HL-60/S4 treated with retinoic acid at 250 ng/mL for 4 days and 3 days (cell line): ENCODE results near the gene KRT33A.
"Not testable (repeated sequence)": the region's sequence is repeated elsewhere in the genome, so short reads cannot be mapped to it uniquely, and the experiment has no call there.

Experiments used
- in situ Hi-C: fragments of 300-500 bp; cut with MboI; formaldehyde crosslinking; loops from 2 replicates; pipeline ENCODE4 v1.7.0; 2022; ENCODE audit warnings: low sequenced_read_pairs

Gene KRT33A

DNA sequence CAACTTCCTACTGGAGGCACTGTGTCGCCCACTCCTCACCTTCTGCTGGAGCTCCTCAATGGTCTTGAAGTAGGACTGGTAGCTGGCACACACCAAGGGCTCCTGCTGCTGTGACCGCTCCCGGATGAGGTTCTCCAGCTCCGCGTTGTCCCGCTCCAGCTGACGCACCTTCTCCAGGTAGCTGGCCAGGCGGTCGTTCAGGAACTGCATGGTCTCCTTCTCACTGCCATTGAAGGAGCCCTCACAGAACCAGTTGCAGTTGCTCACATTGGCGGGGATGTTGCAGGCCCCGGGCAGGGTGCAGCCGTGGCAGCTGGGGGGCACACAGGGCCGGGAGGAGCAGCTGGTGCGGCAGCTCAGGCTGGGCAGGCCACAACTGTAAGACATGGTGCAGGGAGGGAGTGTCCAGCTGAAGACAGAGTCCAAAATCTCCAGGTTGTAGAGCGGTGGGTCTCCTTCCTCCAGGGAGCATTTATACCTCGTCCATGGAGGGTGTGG is at the start of gene KRT33A:
Gene KRT33A, minus strand, starts transcription at position 448 of the 498 bp plus-strand sequence. Its CDS starts 61 bp downstream, at position 387.
- in situ Hi-C loops = not testable (repeated sequence)

DNA sequence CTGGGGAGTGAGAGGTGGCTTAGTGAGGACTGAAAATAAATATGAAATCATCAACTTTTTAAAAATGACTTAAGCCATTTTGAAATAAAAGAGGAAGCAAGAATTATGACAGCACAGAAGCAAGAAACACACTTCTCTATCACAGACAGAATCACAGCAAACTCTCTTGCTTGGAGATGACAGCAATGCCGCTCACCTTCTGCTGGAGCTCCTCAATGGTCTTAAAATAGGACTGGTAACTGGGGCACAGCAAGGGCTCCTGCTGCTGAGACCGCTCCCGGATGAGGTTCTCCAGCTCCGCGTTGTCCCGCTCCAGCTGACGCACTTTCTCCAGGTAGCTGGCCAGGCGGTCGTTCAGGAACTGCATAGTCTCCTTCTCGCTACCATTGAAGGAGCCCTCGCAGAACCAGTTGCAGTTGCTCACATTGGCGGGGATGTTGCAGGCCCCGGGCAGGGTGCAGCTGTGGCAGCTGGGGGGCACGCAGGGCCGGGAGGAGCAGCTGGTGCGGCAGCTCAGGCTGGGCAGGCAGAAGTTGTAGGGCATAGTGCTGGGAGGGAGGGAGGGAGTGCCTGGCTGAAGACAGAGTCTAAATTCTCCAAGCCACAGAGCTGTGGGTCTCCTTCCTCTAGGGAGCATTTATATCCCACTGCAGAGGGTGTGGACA is 46.5 kb upstream of the KRT33A start, which contains the start of gene KRT31:
Gene KRT31, minus strand, starts transcription at position 613 of the 665 bp plus-strand sequence. Its CDS starts 69 bp downstream, at position 544.
- in situ Hi-C loops = no loop called here

DNA sequence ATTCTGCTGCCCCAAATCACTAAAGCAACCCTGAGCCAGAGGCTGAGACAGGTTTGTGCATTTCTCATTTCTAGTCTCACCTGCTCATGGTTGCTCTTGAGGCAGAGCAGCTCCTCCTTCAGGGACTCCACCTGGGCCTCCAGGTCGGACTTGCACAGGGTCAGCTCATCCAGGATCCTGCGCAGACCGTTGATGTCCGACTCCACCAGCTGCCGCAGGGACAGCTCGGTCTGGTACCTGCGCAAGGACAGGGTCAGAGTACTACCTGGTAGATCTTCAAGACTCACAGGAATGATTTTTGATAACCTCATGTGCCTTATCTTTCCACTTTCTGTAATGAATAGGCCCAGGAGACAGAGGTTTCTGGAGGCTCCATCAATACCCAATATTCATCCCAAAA is 45.7 kb upstream of the KRT33A start:
- in situ Hi-C loops = no loop called here

DNA sequence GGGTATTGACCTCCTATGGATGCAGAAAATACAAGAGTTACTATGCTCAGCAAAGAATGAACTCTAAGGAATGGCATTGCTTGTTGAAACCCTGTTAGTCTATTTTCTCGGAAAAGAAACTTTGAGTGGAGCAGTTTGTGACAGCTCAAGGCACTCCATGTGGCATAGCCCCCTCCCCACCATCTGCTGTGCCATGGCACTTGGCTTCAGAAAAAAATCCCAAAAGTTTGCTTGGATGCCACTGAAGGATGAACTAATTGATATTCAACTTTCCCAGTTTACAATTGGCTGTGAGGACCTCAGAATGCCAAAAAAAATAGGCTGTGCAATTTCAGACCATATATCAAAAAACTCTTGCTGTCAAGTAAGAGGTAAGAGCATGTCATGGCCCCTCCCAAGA is 45.0 kb upstream of the KRT33A start:
- in situ Hi-C loops = no loop called here

DNA sequence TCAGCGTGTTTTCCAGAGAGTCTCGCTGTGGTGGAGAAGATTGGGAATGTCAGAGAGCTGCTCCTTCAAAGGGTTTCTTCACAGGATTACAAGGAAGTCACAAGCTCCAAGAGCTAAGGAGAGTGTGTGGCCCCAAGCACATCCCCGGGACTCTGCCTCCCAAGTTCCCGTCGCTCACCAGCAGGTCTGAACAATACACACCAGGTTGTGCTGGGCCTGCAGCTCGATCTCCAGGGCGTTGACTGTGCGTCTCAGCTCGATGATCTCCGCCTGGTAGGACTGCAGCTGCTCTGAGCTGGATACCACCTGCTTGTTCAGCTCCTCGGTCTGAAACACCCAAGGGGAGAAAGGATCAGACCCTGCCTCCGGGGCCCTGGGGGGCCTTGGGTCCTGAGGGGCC is 44.4 kb upstream of the KRT33A start:
- in situ Hi-C loops = not testable (repeated sequence)

DNA sequence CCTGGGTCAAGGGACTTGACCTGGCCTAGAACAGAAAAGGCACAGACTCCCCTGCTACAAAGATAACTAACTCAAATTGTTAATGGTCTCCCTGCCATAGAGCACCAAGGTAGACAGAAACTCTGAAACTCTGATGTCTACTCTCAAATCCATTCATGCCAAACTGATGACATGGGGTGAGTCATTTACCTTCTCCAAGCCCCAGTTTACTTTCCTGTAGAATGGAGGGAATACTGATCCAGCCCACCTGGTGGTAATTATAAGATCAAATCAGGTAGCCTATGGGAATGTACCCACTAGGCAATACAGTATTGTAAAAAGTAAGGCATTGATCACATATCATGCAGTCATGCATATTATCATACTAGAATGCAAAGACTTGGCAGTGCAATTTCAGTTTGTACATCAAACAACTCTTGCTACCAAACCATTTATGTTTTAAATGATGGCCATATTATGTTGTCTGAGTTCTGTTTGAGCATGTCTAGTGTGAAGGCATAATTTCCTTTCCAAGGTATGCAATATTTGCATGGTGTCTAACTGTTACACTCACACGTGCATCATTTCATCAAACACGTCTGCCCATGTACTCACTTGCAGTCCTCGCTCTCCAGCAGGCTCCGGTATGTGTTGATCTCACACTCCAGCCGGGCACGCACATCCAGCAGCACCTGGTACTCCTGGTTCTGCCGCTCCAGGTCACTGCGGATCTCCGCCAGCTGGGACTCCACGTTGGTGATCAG is 43.8 kb upstream of the KRT33A start:
- in situ Hi-C loops = no loop called here

DNA sequence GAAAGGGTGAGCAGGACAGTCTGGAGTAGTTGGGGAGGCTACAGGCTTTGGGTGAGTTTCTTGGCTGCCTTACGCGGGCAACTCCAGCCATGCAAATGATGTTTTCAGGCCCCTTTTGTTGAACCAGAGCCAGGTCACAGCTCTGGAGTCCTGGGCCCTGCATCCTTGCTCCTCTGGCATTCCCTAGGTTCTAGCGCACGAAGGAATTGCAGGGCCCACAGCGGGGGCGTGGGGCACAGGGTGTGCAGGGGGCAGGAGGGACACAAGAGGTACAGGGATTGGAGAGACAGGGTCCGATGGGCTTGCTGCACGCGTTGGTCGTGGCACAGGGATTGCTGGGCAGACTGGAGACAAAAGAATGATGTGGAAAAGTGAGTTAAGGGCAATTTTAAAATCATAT is 43.2 kb upstream of the KRT33A start:
- in situ Hi-C loops = no loop called here

DNA sequence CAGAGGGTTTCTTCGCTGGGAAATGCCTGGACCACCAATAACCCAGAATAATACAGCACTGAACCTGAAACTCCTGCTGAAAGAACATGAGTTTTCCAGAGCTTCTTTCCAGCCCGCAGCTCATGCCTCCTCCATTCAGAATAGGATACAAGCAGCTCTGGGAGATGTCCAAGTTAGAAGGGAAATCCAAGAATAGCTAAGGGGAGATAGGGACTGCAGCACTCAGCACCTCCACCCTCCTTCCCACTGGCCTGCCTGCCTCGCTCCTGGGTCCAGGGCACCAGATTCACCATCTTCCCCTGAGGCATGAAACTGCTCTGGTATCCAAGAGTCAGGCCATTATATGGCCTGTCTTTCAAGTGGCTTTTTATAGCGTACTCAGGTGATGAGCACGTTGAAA is 42.7 kb upstream of the KRT33A start:
- in situ Hi-C loops = no loop called here

DNA sequence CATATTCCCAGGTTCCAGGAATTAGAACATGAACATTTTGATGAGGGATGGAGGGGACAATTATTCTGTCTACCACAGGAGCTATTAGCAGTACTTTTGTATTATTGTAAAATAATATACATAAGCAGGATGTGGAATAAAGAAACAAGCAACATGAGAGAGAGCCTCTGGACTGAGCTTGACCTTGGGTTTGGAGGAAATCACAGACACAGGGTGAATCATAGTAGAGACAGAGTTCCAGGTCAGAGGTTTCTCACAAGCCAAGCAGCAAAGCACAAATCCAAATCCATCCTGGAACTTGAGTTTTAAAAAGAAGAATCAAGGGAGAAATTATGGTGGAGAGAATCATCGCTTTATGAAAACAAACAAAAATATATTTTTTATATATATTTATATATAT is 41.6 kb upstream of the KRT33A start:
- in situ Hi-C loops = no loop called here

DNA sequence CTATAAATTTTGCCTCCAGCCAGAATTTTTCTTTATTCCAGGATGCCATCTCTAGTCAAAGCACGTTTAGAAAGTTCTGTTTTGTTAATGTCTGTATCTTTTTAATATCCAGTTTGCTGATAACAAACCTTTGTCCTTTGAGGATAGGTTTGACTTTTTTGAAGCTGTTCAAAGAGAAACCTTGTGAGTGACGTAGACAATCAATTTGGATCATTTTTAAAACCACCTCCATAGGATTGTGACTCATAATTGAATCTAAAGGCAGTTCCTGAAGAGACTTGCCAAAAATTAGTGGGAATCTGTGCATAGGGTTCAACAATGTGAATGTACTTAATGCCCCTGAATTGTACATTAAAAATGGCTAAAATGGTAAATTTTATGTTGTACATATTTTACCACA is 40.9 kb upstream of the KRT33A start:
- in situ Hi-C loops = no loop called here

DNA sequence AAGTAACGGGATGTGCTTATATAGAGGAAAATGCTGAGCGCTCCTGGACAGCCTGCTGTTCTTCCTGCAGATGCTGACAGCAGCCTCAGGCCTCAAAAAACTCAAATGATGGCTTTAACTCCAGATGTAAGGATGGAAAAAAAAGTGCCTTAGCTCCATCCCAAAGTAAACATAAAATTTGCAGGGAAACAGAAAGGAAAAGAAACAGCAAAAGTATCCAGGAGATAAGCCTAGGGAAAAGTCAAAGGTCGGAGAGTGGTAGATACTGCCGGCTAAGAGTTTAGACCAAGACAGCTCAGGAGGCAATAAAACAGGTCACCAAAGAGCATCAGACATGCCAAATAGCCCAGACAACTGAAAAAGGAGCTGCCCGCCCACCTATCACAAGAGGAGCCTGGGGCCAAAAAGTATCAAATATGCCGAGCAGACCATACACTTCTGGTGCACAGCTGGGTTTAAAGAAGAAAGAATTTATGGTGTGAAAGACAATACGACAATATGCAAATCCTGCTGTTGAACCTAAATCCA is 39.8 kb upstream of the KRT33A start:
- in situ Hi-C loops = no loop called here

DNA sequence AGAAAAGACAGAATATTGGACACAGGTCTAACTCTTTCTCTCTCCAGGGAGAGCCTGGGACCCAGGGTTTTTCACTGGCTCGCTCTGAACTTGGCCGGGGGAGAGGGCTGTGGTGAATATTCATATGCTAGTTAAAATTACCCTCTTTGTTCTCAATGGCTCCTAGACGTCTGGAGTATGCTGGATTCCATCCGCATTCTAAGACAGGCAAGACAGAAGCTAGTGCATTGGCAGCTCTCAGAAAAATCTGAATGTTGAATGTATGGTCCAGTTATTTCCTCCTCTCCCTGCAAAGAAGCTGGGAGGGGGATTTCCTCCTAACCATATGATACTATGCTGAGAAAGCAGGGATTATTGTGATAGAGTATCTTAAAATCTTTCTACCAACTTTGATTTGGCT is 37.0 kb upstream of the KRT33A start:
- in situ Hi-C loops = no loop called here

DNA sequence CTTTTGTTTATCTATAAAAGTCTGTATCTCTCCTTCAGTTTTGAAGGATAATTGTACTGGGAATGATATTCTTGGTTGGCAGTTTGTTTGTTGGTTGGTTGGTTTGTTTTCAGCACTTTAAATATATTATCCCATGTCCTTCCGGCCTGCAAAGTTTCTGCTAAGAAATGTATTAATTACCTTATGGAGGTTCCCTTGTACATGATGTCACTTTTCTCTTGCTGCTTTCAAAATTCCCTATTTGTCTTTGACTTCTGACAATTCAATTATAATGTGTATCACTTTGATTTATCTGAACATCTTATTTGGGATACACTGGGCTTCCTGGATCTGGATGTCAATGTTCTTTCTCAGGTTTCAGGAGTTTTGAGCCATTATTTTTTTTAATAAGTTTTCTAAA is 35.6 kb upstream of the KRT33A start:
- in situ Hi-C loops = no loop called here

DNA sequence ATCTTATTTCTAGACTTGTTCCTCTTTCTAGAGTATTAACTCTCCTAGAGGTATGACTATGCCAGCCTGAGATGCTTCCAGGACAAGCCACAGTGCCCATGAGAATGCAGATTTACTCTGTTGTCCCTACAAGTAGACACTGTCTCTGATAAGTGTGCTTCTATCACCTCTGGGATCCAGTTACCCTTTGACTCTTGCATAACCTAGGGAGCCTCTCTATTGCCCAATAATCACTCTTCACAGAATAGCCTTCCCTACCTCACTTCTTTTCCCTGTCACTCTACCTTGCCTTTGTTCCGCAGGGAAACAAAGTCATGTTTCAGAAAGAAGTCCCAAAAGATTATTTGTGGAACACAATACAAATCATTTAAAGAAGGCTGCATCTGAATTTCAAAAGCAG is 33.1 kb upstream of the KRT33A start:
- in situ Hi-C loops = no loop called here

DNA sequence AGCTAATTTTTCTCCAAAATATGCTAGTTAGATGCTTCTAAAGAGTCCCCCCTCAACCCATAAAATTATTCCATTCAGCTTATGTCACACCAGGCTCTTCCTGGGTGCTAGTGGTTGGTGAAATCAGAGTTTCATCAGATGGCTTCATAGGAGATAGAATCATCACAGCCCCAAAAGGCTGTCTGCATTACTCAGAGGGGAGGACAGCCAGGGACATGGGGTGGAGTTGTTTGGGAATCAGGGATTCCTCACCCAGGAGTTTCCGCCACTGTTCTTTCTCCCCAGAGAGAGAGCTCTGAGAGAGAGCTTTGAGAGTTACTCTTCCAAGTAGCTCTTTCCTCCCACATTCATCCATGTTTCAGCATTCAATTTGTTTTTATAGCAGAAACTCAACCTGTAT is 31.8 kb upstream of the KRT33A start:
- in situ Hi-C loops = no loop called here

DNA sequence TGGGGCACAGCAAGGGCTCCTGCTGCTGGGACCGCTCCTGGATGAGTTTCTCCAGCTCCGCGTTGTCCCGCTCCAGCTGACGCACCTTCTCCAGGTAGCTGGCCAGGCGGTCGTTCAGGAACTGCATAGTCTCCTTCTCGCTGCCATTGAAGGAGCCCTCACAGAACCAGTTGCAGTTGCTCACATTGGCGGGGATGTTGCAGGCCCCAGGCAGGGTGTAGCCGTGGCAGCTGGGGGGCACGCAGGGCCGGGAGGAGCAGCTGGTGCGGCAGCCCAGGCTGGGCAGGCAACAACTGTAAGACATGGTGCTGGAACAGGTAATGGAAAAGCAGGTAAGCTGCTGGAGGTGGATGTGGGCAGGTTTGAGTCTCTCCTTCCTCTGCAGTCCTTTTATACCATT is 31.3 kb upstream of the KRT33A start, which contains the start of gene KRT34:
Gene KRT34, minus strand, starts transcription at position 364 of the 400 bp plus-strand sequence. Its CDS starts 60 bp downstream, at position 304.
- in situ Hi-C loops = not testable (repeated sequence)

DNA sequence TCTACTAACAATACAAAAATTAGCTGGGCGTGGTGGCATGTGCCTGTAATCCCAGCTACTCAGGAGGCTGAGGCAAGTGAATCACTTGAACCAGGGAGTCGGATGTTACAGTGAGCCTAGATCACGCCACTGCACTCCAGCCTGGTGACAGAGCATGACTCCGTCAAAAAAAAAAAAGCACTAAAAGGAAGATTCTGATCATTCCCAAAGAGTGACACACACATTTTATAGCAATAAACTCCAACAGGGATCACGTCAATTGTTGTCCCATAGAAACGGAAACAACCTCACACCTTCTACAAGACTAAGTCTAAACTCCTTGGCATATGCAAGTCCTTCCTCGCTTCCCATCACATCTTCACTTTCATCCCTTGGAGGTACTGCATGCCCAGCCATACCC is 29.5 kb upstream of the KRT33A start:
- in situ Hi-C loops = not testable (repeated sequence)

DNA sequence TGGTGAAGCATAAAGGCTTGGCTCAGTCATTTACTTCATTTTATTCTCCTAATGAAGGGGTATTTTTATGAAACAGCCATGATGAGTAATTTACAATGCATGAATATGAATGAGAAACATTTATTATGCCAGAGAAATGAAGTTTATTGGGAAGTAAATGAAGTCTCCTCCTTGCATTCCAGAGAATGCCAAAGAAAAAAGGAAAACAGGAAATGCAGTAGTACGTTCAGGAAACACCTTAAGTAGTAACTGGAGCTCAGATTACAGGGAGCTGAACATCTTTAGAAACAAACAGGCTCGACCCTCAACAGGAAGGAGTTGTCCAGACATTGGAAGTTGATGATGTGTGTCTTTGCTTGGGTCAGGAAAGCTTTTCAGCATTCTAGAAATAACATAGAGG is 26.9 kb upstream of the KRT33A start:
- in situ Hi-C loops = no loop called here

DNA sequence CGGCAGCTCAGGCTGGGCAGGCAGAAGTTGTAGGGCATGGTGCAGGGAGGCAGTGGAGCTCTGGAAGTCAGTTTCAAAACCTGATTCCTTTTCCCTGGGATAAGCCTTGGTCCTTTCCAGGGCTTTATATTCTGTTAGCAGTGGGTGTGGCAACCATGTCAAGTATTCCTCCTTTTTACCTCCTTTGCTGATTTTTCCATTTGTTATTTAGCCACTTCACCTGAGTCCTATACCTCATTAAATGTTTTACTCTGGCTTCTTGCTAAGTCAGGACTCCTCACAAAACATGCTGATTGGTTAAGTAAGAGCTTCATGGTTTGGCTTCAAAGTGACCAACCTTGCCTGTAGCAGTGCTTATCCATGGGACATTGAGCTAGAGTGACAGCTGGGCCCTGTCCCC is 19.1 kb upstream of the KRT33A start, which contains the start of gene KRT33B:
Gene KRT33B, minus strand, starts transcription at position 101 of the 400 bp plus-strand sequence. Its CDS starts 63 bp downstream, at position 38.
- in situ Hi-C loops = no loop called here

DNA sequence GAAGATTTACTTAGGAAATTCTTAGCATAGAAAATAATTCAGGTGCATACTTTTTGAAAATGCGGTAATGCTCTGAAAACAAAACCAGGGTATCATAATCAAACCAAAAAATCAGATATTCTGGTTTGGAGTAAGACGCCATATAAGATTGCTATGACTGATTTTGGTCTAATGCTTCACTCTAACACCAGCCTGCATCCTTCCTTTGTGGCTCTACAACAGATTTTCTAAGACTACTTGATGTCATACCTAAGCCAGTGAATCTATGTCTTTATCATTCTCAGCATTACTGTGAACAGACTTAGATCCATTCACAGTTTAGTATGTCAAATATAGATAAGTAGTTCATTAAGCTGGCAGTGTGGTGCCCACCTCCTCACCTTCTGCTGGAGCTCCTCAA is 18.4 kb upstream of the KRT33A start:
- in situ Hi-C loops = no loop called here

DNA sequence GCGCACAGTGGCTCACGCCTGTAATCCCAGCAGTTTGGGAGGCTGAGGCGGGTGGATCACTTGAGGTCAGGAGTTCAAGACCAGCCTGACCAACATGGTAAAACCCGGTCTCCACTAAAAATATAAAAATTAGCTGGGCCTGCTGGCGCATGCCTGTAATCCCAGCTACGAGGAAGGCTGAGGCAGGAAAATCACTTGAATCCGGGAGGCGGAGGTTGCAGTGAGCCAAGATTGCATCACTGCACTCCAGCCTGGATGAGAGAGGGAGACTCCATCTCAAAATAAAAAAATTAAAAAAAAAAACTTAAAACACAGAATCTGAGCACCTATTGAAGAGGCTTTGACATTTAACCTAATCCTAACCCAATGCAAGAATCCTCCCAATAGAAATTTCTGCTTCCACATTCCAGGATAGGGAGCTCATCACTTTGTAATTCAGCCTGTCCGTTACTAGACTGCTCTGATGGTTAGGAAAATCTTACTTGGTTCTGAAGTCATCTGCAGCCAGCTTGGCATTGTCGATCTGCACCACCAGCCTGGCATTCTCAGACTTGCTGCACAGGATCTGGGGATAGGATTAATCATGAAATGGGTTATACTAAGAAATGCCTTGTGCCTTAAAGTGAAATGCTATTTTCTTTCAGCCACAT is 16.9 kb upstream of the KRT33A start:
- in situ Hi-C loops = no loop called here
